GM10266 (cell line): Measurements from ENCODE around the gene STX1B.
A peak's percentile ranks its signal among the peaks of the same experiment; 100 is the strongest.

Experiments used
- DNase-seq: peaks from one replicate; pipeline ENCODE4 v3.0.0; 2012; ENCODE audit errors: extremely low spot score
- TF ChIP-seq, protein P1 (sequence below): IDR thresholded peaks from 2 replicates; pipeline ENCODE4 v1.5.1; 2012; ENCODE audit warnings: mild to moderate bottlenecking, low read depth; ENCODE audit not compliant: control insufficient read depth, insufficient read depth; ENCODE audit errors: missing control alignments

Gene STX1B

DNA sequence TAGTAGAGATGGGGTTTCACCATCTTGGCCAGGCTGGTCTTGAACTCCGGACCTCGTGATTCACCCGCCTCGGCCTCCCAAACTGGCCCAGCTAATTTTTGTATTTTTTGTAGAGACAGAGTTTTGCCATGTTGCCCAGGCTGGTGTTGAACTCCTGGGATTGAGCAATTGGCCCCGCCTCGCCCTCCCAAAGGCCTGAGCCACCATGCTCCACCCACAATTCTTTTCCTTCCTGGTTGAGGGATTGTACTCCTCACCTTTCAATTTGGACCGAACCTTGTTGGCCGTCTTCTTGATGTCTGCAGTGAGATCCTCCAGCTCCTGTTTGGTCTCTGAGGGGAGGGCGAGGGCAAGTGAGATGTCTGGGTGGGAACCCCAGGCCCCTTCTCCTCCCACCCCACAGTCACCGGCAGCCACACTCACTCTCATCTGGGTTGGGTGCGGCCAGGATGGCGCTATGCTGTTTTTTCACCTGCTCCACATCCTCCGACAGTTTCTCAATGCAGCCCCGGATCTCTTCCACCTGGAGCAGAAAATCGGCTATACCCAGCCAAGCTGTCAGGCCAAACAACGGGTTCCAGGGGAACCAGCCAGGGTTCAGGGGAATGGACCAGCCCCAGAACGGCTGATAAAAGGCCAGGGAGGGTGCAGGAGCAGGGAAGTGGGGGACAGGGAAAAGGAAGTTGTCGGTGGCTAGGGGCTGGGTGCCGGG is 9.6 kb downstream of the STX1B start:
- TF ChIP-seq, protein P1, sequence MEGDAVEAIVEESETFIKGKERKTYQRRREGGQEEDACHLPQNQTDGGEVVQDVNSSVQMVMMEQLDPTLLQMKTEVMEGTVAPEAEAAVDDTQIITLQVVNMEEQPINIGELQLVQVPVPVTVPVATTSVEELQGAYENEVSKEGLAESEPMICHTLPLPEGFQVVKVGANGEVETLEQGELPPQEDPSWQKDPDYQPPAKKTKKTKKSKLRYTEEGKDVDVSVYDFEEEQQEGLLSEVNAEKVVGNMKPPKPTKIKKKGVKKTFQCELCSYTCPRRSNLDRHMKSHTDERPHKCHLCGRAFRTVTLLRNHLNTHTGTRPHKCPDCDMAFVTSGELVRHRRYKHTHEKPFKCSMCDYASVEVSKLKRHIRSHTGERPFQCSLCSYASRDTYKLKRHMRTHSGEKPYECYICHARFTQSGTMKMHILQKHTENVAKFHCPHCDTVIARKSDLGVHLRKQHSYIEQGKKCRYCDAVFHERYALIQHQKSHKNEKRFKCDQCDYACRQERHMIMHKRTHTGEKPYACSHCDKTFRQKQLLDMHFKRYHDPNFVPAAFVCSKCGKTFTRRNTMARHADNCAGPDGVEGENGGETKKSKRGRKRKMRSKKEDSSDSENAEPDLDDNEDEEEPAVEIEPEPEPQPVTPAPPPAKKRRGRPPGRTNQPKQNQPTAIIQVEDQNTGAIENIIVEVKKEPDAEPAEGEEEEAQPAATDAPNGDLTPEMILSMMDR, result no peak
- DNase-seq, result no peak

DNA sequence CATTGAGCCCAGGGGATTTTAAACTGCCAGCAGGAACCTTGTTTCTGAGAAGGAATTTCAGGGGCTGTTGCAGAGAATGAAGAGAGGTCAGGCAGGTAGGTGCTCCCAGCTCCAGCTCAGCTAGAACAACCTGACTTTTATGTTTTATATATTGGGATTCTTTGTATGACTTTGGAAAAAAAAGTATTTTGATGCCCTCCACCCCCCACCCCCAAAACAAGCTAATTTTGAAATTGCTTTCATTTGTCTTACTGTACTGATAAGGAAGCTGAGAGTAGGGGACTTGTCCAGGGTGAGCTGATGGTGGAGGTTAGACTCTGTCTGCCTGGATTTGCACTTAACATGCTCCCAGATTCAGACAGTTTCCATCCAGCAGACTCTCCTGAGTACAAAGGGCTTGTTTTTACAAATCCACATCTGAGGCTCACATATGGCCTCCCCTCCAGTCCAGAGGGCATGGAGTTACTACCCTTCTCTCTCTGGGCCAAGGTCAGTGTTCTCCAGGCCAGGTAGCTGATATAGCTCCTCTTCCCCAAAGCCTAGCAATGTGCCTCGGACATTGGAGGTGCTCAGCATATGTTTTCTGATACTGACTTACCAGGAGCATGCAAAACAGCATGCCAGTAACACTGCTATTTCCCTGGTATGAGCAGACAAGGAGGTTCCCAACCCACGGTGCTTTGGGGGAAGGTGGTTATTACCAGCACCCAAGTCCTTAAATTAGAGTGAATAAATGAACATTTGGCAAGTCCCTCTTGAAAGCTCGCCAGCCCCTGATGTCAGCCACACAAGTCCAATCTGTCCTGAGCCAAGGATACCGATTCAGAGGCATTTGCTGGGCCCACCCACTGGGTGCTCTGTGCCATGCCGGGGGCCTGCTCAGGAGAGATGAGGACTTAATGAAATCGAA is 11.3 kb downstream of the STX1B start:
- no peak for DNase-seq
- TF ChIP-seq, protein P1, result no peak

DNA sequence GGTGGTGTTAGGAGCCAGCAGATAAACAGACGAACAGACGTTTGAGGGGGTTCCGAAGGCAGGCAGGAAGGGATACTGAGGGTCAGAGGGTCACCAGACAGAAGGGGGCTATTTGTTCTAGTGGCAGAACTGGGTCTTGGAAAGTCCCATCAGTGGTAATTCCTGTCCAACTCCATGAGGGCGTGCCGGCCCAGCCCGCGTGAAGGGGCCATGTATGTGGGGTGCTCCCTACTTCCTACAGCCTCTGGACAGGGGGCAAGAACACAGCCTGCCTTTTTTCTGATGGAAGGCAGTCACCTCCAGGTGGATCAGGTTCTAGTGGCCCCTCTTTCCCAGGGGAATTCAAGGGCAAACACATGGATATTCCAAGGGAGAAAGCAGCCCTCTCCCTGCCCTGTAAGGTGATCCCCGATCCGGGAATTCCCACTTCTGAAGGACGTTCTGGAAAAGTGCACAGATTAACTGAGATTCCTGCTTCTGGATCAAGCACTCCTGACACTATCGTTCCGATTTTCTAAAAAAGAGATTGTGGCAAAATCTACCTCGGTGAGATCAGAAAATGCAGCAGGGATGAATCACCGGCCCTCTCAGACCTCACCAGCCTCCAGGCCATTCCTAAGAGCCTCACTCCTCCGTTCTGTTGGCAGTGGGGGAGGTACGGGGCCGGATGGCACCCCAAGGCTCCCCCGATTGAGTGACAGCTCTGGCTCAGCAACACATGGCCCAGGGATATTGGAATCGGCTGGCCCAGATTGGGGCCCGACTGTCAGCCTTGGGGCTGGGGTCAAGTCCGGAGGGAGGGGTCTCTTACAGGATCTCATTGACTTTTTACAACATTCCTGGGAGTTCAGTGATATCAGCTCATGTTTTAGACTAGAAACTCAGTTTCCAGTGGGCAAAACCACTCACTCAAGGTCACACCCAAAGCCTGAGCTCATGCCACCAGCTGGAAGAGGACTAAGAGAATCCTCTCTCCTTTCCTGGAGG is 12.4 kb downstream of the STX1B start:
- no peak for DNase-seq
- TF ChIP-seq, protein P1, result no peak

DNA sequence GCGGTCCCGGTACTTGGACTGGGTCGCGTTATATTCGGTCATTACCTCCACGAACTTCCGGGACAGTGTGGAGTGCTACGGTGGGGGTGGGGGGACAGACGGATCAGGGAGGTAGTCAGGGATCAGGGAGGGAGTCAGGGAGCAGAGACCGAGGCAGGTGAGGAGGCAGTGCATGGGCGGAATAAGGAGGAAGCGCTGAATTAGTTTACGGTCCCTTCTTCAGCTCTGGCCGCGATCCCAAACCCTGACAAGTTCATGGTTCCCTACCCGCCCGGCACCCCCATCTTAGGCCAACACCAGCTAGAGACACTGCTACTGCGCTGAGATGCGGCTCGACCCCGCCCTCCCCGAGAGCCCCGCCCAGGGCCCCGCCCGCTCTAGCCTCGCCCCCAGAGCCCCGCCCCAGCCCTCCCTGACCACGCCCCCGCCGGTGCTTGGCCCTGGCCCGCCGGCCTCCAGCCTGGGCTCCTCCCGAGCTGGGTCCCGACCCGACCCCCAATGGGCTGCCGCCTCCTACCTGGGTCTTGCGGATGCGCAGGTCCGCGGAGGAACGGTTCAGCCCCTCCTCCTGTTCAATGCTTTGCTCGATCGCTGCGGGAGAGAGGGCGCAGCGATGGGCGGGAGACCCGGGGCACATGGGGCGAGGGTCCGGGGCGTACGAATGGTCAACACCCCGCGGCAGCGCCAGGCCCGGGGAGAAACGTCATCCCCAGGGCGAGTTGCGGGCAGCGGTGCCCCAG is 13.3 kb downstream of the STX1B start:
- peak; percentile 100 for DNase-seq

DNA sequence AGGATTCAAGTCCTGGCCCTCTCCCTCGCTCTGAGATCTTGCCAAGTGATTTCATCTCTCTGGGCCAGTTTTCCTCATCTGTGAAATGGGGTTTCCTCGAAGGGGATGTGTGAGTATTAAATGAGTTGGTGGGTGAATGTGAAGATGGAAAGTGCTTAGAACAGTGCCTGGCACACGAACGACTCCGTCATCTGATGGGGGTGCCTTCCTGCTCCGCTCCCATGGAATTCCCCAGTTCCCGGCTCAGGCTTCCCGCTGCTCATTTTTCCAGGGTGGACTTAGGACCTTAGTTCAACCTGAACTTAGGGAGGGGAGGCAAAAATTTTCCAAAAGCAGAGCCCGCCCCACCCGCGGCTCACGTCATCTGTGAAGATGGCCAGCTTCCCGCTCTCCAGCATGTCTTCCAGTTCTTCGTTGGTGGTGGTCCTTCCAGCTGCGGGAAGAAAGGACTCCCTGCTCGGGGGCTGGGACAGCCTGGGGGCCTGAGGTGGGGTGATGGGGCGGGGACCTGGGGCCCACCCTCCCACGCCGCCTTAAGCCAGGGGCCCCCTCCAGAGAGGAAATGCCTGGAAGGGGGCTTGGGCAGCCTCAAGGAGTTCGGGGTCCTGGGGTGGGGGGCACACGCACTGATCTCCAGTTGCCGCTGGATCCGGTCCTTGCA is 14.0 kb downstream of the STX1B start:
- DNase-seq, result no peak
- TF ChIP-seq, protein P1, result no peak

More for the DNA sequence above, 13.3 kb downstream of the STX1B start:
- TF ChIP-seq, protein P1, result no peak

DNA sequence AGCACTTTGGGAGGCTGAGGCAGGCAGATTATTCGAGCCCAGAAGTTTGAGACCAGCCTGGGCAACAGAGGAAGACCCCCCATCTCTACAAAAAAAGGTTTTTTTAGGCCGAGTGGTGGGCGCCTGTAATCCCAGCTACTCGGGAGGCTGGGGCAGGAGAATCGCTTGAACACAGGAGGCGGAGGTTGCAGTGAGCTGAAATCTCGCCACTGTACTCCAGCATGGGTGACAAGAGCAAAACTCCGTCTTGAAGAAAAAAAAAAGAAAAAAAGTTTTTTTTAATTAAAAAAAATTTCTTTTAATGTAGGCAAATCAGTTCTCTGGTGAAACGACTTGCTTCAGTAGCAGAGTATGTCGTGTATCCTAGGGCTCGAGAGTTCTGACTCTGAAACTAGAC is 14.5 kb downstream of the STX1B start:
- DNase-seq, result no peak
- TF ChIP-seq, protein P1, result no peak
